ENCODE measurements around the gene OPRL1.

The OPRL1 gene

DNA sequence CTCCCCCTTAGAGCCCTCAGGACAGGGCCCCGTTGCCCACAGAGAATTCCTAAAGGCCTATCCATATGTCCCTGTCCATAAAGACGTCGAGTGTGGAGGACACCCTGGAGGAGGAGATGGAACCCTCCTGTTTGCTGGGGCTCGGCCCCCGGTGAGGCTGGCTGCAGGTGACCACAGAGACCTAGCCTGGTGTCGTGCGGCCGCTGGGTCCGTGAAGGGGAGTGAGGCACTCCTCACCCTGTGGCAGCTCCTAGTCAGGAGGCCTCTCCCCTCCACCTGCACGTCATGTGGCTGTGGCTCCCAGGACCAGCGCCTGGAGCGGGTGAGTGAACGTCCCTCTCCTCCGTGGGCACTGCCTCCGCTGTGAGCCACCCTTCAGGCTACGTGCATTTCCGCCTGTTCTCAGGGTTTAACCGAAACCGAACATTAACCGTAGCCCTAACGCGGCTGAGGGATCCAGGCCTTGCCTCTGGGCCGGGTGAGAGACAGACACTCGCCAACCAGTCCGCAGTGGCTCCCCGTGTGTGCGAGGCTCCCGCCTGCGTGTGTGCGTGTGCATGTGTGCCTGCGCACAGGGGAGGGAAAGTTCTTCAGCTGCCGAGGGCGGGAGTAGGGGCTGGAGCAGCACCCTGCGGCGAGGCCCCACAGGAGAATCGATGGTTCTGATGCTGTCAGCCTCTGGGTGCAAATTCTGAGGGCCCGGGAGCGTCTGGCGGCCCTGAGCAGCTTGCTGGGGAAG, 22.8 kb upstream of the OPRL1 start:
- DNase-seq: no peak

DNA sequence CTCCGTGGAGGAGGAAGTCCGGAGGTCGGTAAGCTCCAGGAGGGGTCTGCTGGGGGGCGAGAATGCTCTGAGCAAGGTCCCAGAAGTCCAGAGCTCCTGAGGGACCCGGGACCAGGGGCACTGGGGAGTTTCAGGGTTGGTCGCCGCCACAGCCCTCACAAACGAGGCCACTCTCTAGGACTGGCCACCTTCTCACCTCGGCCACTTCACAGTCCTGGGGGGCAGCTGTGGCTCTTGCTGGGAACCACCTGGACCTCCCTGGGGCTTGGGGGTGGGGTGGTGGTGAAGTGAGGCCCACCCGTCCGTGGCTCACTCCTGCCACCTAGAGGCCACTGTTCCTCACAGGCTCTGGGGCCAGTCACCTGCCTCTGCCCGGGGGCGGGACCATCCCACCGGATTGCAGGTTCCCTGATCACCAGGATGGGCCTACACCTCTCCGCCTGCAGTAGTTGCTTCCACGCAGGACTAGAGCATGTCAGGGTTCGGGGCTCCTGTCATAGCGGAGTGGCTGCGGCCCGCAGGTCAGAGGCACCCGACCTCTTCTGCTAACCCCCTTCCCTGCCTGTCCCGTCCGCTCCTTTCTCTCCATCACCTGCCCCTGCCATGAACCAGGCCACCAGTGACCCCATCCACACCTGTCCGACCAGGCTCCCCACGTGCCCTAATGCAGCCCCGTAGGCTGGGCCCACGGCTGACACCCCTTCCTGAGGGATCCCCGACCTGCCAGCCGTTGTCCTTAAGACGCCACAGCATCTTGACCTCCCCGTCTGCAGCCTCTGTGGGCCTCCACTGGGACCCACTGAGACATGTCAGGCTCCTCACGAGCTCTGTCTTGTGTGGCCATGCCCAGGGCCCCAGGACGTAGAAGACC, 22.0 kb upstream of the OPRL1 start:
- no peak for DNase-seq

DNA sequence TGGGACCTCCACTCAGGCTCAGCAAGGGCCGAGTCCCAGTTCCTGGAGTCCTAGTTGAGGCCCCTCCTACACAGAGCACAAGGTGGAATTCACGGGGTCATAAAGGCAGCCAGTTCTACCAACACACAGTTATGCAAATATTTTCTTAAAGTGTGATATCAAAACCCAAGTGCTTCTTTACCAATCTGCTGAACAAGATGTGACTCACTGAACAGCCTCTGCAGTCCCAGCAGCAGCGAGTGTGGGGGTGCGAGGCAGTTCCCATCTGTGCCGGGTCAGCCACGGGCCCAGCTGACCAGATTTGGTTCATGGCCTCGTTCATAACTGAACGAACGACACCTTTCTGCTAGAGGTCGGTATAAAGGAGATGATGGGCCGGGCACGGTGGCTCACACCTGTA, 21.3 kb upstream of the OPRL1 start:
- DNase-seq: no peak

DNA sequence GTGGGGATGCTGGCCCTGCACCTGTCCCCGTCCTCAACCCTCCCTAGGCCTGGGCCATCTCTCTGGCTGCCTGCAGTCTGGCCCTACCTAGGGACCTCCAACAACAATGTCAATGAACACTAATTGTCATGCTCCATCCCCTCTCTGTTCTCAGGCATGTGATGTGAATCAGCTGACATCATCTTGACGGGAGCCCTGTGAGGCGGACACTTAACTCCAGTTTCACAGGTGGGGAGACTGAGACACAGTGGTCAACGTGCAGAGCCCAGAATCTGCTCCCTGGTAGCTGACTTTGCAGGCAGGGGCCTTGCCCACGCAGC, 17.6 kb upstream of the OPRL1 start:
- DNase-seq: no peak

DNA sequence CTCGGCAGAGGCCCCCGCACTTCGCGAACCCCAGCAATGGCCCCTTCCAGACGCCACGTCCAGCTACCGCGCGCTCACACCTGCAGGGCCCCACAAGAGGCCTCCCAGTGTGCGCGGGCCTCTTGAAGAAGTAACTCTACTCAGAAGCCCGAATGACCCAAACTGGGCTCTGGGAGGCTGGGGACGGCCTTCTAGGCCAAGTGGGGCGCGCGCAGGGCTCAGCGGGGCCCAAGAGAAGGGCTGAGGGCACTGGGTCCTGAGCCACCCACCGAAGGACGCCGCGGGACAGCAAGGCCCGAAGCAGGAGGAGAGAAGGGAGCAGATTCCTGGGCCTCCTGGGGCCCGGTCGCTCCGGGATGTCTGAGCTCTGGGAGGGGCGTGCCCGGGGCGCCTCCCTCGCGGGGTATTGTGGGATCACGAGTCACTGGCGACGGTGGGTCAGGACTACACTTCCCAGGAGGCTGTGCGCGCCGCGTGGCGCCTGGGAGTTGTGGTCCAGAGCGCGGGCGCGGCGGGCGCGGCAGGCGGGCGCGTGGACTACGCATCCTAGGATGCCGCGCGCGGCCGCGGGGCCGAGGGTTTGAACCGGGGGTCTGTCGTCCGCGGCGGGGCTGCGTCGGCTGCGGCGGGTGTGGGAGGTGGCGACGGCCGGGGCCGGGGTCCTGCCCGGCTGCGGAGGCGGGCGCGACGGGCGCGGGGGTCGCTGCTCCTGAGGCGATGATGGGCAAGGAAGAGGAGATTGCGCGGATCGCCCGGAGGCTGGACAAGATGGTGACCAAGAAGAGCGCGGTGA, 17.1 kb upstream of the OPRL1 start, which contains the start of gene TCEA2:
TCEA2 (plus strand) TSS at position 603 of the 793 bp plus-strand sequence; CDS start at position 718, 115 bp downstream.
- peak; percentile 53 for DNase-seq

DNA sequence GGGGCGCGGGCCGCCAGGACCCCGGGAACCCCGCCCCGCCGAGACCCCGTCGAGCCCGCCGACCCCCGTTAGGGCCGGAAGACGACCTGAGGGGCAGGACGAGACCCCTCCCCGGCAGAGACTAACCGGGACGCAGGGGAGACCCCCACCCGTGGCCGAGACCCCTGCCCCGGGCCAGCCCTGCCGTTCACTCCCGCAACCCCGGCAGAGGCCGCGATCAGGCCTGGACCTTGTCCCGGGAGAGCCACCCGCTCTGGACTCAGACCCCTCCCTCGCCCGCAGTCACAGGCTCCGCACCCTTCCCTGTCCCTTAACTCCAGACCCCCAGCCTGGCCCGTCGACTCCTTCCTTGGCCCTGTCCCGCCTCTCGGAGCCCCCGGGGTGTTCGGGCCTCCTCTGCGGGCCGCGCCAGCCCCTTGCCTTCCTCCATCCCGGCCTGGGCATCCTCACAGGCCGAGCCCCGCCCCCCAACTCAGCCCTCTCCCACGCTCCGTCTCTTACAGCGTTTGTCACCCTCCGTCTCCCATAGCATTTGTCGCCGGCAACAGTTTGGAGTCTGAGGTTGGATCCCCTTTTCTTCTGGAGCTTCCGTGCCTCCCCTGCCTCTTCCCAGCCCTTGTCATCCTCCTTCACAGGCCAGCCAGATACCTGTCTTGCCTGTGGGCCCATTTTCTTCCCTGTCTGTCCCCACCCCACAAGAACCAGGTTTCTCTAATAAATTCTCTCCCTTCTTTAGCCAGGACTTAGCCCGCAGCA, 16.3 kb upstream of the OPRL1 start:
- no peak for DNase-seq

DNA sequence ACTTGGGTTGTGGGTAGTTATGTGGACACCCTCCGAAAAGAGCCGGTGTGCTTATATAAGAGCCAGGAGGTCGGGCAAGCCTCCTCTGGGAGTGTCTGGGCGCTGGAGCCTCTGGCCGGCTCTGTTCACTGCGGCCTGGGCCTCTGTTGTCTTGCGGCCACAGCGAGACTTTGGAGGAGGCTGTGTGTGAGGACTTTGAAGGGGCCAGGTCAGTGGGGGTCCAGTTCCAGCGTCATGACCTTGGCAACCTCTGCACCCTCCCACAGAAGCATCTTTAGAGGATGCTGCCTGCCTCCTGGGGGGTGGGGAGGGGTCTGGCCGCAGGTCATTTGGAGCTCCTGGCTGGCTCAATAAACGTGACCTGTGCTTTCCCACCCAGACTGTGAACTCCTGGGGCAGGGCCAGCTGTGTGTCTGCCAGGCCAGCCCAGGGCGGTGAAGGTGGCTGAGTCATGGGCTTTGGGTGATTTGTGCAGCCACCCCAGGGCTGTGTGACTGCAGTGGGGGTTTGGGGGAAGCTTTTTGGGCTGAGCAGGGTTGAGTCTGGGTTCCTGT, 15.7 kb upstream of the OPRL1 start:
- DNase-seq: no peak

DNA sequence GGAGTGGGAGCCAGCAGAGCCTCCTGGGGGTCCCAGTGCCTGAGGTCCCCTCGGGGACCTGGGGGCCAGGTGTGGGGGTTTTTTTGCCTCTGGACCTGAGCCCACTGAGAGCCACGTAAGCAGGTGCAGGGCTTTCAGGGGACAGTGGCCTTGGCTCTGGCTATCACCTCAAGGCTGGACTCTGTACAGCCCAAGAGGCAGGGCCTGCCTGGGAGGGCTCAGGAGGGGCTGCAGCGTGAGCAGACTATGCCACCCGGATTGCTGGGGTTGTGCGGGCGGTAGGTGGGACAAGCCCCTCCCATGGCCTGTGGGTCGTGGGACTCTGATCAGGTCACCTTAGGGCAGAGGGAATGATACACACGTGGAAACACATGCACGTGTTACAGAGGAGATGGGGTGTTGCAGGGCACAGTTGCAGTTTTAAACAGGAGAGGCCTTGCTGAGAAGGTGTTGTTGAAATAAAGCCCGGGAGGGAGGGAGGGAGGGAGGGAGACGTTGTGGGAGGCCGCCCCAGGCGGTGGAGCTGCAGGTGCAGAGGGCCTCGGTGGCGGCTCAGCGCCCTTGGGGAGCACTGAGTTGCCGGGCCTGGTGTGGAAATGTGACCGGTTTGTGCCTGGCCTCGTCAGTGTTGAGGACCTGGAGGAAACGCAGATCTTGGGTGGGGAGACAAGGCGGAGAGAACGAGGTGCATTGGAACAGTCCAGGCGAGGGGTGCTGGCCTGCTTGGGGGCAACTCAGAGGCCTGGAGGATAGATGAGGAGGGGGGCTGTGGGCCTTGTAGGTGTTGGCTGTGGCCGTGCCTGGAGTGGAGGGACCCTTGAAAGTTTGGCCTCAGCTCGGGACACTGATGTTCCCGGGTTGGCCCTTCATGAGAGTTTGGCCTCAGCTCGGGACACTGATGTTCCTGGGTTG, 14.6 kb upstream of the OPRL1 start:
- DNase-seq: no peak

DNA sequence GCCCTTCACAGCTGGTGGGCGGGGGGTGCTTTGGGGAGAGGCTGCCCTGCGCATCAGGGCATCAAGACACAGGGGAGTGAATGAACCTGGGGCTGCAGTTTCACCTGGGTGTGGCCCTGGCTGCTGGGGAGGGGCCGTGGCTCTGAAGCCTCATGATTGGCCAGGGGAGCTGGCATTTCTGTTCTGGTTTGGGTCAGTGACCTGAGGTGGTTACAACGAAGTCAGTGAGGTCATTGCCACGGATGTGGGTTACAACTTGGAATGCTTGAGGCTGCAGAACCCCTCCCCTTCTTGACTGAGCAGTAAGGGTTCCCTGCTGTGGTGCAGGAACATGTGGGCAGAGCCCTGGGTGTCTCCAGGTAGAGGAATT, 13.9 kb upstream of the OPRL1 start:
- no peak for DNase-seq

DNA sequence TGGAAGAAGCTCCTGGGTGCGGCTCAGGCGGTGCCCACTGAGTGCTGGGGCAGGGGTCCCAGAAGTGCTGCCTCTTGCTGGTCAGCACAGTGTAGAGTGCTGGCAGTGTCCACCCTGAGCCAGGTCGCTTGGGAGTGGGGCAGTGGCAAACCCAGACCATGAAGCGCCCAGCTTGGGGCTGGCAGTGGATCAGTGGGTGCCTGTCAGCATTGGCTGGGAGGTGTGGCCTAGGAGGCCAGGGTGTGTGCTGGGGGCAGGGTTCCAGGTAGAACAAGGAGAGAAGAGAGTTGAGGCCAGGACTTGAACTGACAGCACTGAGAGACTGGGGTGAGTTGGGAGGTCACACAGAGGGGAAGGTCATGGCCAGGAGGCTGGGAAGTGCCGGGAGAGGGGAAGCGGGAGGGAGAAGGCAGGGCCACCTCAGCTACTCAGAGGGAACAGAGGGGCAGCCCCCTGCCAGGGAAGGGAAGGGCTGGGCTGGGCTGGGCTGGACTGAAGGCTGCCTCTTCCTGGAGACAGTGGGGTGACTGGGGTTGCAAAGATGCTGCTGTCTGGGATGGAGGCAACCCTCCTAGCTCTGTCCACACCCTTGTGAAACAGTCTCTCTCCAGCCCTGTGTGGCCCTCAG, 12.8 kb upstream of the OPRL1 start:
- DNase-seq: no peak

DNA sequence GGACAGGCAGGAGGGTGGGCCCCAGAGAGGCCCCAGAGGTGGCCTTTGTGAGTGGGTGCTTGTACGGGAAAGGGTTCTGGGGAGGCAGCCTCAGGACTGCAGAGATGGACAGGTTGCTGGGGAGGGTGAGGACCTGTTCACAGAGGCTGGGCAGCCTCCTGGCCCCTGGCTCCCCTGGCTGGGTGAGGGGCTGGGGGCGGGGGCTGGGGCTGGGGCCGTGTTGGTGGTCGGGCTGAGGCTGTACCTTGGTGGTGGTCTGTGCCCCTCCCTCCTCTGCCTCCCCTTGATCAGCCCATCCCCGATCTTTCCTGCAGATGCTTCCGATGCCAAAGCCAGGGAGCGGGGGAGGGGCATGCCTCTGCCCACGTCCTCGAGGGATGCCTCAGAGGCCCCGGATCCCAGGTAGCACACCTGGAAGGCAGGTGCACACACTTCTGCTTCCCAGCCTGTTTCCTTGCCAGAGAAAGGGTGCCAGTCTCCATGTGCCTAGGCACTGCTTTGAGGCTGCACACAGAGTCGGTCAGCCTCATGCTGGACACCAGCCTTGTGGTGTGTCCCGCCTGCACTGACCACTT, 12.1 kb upstream of the OPRL1 start:
- DNase-seq: no peak

DNA sequence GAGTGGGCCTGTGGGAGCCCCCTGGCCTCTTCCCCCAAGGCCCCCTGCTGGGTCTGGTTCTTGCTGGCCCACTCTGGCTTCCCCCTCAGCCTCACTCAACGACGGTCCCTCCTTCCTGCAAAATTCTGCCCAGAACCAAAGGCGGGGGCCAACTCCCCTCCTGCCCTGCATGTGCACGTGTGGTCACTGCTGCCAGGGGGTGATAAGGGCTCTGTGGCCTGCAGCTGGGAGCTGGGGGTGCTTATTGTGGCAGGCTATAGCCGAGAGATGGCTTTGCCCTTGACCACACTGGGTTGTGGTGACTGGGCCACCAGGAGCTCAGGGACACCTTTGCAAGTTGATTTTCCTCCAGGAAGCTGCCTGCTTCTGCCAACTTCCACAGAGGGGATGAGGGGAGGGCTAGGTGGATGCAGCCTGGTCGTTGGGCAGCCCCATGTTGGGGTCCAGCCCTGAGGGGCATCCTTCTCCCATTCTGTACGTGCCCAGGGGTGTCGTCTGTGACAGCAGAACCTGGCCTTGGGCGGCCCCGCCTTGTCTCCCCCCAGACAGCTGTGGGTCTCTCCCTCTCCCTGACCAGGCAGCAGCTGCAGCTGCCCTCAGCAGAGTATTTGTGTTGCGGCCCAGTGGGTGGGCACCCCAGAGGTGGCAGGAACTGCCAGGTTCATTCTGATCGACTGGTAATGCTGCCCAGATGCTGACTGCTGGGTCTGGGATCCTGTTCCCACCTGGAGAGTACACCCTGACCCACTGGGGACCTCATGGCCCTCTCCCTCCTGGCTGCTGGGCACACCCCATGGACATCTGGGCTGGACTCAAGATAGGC, 11.3 kb upstream of the OPRL1 start:
- no peak for DNase-seq

DNA sequence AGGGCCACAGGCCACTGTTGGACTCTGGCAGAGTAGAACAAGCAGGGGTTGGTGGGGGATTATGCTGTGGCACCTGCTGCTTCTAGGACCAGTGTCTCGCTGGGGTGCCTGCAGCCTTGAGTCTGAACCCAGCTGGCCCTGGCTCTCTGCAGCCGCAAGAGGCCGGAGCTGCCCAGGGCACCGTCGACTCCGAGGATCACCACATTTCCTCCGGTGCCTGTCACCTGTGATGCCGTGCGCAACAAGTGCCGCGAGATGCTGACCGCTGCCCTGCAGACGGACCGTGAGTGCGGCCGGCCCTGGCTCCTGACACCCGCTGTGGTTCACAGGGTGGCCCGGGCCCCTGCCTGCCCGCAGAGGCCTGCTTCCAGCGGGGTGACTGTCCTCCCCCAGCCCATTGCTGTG, 10.7 kb upstream of the OPRL1 start:
- DNase-seq: no peak

DNA sequence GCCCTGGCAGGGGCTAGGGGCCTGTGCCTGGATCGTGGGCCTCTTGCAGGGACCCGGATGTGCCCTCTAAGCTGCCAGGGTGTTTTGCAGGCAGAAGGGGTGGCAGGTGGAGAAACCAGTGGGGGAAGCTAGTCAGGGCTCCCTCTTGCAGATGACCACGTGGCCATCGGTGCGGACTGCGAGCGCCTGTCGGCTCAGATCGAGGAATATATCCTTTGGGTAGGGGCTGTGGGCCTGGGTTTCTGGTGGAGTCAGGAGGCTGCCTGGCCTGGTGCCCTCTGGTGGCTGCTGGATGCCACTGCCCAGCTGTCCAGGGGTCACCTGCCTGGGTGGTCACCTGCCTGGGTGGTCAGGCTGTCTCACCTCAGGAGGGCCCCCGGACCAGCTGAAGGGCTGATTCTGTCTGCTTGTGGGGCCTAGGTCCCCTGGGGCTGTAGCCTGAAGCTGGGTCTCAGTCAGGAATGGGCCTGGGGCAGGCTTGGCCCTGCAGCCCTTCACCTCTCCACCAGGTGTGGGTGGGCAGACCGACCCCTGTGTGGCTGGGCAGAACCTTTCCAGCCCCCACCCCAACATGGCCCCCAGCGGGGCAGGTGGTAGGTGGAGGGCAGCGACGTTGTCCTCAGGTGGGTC, 10.2 kb upstream of the OPRL1 start:
- no peak for DNase-seq

DNA sequence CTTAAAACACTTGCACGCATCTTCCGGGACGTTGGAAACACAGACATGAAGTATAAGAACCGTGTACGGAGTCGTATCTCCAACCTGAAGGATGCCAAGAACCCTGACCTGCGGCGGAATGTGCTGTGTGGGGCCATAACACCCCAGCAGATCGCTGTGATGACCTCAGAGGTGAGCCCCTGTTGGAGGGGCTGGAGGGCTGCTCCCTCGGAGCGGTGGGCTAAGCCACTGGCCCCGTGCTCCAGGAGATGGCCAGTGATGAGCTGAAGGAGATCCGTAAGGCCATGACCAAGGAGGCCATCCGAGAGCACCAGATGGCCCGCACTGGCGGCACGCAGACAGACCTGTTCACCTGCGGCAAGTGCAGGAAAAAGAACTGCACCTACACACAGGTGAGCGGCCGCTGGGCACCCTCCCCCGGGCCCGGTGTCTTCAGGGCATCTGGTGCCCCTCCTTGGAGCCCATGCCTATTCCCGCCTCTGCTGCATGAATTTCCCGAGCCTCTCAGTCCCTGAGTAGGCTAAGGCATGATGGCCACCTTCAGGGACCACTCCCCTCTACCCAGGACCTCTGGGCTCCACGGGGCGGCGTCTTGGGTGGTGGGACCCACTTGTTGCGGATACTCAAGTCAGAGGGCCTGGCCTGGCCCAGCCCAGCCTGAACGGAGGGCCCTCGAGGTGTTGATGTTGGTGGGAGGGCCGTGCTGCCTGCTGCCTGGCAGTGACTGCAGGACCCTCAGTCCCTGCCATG, 9.5 kb upstream of the OPRL1 start:
- DNase-seq: no peak

DNA sequence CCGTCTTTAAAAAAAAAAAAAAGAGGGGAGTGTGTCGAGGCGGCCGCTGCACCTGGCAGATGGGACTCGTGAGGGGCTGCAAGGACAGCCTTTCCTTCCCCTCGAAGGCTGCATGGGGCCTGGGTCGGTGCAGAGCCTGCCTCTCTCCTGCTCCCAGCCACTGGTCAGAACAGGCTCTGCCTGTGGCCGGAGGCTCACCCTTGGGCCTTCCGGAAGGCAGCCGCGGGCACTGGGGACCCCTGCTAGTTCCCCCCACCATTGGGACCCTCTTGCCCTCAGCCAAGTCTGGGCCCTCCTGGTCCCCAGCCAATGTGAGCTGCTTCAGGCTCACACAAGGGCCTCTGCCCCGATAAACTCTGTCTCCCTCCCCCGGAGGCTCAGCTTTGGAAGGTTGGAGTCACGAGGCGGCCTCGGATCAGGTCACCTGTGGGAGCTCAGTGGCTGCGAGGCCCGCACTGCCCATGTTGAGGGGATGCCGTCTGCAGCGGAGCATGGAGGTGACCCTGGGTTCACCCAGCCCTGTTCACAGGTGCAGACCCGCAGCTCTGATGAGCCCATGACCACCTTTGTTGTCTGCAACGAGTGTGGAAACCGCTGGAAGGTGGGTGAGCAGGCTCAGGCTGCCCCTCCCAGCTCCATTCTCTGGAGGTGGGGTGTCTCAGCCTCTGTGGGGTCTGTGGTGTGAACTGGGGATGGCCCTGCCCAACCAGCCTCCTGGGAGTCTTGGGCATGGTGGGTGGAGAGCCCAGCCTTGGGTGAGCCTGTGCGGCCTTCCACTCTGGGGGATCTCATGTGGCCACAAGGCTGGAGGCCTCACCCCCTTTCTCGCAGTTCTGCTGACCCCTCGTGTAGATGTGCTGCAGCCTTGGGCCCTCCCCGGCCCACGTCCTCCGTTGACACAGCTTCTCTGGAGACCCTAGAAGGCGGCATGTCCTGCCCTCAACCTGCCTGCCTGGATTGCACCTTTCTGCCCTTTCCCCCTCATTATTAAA, 8.2 kb upstream of the OPRL1 start:
- DNase-seq: no peak

DNA sequence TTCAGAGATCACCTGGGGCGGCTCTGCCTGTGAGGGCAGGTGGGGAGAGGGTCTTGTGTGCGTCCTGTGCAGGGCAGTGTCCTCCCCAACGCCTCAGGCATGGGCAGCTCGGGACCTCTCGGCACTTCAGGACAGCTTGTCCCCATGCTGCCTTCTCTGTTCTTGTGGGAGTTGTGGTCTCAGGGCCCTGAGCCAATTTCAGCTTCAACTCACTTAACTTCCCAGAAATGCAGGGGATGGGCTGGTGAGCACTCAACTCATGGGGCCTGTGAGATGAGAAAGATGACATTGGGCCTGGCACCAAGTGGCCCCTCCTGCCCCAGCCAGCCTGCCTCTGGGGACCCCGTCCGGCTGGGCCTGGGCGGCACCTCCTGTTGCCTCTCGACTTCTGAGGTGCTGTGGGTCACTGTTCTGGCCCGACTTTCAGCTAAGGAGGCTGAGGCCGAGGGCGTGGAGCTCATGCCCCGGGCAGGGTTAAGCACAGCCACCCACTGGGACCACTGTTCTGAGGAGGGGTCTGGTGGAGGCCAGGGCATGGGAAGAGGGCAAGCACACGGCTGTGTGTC, 7.3 kb upstream of the OPRL1 start:
- no peak for DNase-seq
